Retinal pigment epithelial cell (primary cell): Measurements from ENCODE around the gene FAM118A.
A peak's percentile ranks its signal among the peaks of the same experiment; 100 is the strongest.
"Not testable (repeated sequence)": the region's sequence is repeated elsewhere in the genome, so short reads cannot be mapped to it uniquely, and the experiment has no call there.

ENCODE experiments used
- DNase-seq: peaks from one replicate; pipeline ENCODE4 v3.0.0-alpha.2; 2010; ENCODE audit warnings: low read depth
- H3K4me3 ChIP-seq: 2 replicates; pipeline ENCODE4 v1.5.1; 2011; ENCODE audit warnings: mild to moderate bottlenecking, low read length, control low read depth, moderate library complexity
- TF ChIP-seq, protein P1 (sequence below): conservative IDR thresholded peaks from 2 replicates; pipeline ENCODE4 v1.5.1; 2011; ENCODE audit warnings: low read depth, low read length, control low read depth, inconsistent platforms

The FAM118A gene

DNA sequence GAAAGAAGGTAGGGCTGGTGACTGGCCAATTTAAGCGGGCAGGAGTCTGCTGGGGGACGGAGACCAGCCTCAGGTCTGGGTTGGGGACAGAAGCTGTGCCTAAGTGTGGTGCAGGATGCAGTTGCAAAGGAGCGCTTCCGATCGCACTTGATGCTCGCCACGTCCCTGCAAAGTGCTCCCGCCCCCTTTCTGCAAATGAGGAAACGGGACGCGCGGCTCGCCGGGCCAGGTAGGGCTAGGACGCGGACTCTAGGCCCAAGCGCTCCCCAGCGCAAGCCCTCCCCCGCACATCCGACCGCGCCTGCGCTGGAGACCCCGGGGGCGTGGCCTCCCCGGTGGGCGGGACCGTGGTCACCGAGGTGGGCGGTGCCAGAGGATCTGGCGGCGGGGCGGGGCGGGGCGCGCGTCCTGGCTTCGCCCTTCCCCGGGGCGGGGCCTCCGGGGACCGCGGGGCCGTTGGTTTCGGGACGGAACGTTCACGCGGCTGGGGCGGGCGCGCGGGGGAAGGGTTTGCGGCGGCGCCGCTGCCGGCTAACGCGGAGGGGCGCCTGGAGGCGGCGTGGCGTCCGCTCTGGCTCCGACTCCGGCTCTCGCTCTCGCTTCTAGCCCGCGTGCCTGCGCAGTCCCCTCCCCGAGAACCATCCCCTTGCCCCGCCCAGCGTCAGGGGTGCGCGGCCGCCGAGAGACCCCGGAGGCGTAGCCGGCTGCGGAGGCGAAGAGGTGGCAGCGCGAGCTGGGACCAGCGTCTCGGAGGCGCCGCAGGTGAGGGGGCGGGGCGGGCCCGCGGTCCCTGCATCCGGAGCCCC, at the start of gene FAM118A:
FAM118A (plus strand) TSS at position 513 of the 806 bp plus-strand sequence. CDS start 12,446 bp downstream, outside the sequence.
- H3K4me3 ChIP-seq = peak within 1 kb of the TSS; percentile 77
- peak; percentile 55 for DNase-seq
- TF ChIP-seq, protein P1, sequence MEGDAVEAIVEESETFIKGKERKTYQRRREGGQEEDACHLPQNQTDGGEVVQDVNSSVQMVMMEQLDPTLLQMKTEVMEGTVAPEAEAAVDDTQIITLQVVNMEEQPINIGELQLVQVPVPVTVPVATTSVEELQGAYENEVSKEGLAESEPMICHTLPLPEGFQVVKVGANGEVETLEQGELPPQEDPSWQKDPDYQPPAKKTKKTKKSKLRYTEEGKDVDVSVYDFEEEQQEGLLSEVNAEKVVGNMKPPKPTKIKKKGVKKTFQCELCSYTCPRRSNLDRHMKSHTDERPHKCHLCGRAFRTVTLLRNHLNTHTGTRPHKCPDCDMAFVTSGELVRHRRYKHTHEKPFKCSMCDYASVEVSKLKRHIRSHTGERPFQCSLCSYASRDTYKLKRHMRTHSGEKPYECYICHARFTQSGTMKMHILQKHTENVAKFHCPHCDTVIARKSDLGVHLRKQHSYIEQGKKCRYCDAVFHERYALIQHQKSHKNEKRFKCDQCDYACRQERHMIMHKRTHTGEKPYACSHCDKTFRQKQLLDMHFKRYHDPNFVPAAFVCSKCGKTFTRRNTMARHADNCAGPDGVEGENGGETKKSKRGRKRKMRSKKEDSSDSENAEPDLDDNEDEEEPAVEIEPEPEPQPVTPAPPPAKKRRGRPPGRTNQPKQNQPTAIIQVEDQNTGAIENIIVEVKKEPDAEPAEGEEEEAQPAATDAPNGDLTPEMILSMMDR = no peak

DNA sequence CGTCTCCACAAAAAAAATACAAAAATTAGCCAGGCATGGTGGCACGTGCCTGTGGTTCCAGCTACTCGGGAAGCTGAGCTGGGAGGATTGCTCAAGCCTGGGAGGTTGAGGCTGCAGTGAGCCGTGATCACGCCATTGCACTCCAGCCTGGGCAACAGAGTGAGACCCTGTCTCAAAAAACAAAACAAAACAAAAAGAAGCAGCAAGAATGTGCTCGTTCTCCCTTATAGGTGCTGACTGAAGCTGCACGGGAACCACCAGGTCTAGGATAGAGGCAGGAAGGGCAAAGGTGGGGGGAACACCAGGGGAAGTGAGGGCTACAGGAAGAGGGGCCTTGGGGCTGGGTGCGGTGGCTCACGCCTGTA, 49.4 kb upstream of the FAM118A start:
- H3K4me3 ChIP-seq, DNase-seq: not testable (repeated sequence)

DNA sequence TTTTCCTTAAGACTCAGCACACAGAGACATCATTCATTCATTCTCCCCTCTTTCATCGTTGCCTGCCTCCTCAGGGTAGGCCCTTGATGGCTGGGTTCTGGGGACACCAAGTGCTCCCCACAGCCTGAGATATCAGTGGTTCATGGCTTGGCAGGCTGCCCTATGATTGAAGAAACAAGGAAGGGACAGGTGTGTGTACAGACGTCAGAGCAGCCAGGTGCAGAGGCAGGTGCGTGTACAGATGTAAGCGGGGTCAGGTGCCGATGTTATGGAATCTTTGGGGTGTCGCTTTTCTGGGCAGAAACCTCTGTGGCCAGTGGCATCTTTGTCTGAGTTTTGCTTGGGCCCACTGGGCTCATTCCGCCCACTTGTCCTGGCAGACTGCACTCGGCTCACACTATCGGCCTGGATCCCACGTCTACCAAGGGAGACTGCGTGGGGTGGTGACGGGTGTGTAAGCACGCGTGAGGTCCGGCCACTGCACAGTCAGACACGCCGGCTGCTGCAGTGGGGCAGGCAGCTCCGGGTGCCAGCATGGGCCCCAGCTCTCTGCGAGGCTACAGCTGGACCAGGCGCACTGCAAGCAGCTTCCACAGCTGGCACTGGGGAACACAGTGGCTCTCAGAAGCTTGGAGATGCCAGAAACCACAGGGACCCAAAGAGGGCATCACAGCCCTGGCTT, 48.2 kb upstream of the FAM118A start:
- H3K4me3 ChIP-seq = no peak overlapping the region
- no peak for DNase-seq
- TF ChIP-seq, protein P1 = no peak

DNA sequence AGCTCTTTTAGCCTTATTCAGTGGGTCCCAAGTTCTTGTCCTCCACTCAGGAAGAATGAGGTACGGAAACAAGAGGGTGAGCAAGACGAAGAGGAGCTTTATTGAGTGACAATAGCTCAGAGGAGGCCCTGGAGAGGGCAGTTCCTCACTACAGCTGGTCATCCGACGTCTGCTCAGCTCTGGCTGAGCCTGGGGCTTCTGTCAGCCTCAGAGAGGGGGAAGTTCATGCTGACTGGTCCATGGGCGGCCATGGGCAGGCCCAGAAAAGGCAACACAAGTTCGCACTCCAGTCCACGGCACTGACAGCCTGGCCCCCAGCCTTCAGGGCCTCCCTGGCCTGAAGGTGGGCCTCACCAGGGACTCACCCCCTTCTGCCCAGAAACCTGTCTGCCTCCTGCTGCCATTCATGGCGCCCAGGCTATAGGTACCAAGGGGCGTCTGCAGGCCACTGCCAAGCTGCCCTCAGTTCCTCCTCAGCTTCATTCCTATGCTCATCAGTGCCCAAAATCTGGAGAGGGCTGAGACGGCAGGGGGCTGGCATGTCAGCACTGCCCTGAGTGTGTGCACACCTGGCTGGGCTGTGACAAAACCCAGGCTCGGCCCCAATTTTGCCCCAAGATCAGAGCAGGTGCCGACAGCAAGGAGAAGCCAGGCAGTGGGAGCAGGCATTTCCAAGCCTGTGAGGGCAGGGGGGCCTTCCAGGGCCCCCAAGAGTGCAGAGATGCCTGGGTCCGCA, 47.4 kb upstream of the FAM118A start:
- no peak overlapping the region for H3K4me3 ChIP-seq
- TF ChIP-seq, protein P1 = no peak
- no peak for DNase-seq

DNA sequence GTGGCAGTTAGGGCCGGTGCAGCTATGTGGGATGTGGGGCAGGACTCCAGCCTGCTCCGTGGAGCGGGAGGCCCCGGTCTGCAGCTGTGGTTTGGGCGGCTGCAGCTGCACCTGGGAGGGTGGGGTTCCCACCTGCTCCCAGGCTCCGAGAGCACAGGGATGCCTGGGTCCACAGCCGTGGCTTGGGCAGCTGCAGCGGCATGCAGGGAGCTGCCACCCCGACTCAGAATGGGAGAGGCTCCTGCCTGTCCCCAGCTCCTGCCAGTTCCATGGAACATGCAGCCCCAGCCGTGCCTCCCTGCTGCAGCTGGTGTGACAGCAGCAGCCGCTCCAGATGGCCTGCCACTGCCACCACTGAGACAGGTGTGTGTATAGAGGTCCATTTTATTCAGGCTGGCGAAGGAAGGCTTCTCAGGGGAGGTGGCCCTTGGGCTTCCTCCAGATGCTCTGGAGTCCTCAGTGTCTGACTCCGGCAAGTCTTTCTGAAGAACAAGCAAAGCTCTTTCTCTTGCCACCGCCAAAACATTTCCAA, 46.7 kb upstream of the FAM118A start:
- no peak overlapping the region for H3K4me3 ChIP-seq
- TF ChIP-seq, protein P1 = no peak
- no peak for DNase-seq

DNA sequence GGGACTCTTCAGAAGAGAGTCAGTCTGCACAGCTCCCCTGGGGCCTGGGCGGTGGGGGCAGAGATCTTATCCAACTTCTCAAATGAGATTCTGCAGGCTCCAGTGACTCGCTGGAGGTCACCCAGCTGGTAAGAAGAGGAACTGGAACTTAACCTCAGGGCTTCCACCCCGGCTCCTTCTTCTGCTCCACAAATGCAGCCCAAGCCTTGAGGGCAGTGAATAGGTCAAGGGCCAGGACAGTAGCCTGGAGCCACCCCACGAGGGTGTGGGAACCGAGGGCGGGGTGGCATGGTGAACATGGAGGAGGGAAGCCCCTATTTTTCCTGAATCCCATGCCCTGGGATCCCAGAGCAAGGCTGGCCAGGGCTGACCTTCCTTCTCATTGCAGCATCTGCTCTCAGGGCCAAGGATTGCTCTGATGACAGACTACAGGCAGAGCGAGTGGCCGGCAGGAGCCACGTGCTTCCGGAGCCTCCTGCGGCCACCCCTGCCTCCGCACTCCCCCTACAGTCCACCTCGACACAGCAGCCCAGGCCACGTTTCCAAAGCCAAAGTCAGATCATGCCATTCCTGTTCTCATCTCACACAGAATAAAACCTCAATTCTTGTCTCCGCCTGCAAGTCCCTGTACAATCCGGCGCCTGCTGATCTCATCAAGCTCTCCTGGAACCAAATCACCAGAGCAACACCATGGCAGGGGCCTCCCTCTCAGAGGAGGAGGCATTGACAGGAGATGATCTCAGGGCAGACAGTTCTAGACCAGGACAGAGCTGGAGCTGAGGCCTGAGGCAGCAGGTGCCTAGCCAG, 46.1 kb upstream of the FAM118A start:
- no peak for DNase-seq
- no peak overlapping the region for H3K4me3 ChIP-seq
- TF ChIP-seq, protein P1 = peak; percentile 88
